GM18909 (cell line): Measurements from ENCODE around the gene KCNQ4.

ENCODE experiments used
- ATAC-seq: cut with Tn5 transposase; IDR thresholded peaks from one replicate; pipeline ENCODE4 v1.9.1; 2021; ENCODE audit warnings: mild to moderate bottlenecking; ENCODE audit not compliant: unreplicated experiment, poor library complexity

KCNQ4 gene

DNA sequence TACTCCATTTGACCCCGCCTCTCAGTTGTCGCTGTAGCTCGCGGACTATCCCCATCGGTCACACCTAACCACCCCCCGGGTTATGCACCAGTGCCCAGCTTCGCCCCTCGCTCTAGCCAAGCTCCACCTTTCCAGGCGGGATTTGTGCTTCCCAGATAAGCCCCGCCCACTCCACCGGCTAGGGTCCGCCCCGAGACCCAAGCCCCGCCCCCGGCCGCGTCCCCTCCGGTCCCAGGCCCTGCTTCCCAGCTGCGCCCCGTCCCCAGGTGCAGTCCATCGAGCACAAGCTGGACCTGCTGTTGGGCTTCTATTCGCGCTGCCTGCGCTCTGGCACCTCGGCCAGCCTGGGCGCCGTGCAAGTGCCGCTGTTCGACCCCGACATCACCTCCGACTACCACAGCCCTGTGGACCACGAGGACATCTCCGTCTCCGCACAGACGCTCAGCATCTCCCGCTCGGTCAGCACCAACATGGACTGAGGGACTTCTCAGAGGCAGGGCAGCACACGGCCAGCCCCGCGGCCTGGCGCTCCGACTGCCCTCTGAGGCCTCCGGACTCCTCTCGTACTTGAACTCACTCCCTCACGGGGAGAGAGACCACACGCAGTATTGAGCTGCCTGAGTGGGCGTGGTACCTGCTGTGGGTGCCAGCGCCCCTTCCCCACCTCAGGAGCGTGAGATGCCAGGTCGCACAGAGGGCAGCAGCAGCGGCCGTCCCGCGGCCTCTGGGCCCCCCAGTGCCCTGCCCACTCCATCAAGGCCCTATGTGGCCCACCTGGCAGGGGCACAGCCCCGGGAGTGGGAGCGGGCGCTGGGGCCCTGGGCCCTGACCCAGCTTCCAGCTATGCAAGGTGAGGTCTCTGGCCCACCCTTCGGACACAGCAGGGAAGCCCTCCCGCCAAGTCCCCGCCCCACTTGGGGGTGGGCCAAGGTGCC is 54.7 kb downstream of the KCNQ4 start:
- ATAC-seq, result no peak

DNA sequence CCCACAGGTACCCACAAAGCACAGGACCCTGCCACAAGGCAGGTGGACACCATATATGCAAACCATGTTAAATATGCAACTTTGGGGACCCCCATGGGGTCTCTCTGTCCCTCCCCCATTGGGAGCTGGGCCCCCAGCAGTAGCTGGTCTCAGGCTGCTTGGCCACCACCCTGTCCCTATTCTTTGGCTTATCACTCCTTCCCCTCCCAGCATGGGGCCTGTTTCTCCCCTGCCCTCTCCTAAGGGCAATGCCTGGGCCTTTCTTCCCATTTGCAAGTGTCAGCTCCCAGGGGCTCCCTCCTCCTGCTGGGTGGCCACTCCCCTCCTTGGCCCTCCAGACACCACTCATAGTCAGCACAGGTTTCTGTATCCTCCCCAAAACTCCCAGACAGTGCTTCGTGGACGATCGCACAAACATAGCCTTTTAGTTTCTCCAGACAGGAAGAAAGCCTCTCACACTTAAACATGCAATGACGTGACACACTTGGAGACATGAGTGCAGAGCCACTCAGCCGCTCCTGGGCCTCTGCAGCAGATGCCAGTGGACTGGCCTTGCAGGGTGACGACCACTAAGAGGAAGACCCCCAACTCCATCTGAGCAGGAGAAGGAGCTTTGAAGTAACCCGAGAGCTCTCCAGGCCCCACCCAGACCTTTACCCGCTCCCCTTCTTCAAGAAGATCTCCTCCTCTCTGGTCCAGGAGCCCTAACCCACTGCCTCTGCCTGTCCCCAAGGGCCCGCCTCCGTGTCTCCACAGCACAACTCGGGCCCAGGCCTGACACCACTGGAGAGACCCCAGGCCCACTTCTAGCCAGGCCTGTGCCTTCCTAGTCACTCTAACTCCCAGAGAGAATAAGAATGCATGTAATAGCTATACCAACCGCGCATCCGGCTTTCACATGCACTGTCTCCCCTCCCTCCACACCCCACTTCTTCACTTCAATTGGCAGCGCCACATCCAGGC is 55.7 kb downstream of the KCNQ4 start:
- no peak for ATAC-seq

DNA sequence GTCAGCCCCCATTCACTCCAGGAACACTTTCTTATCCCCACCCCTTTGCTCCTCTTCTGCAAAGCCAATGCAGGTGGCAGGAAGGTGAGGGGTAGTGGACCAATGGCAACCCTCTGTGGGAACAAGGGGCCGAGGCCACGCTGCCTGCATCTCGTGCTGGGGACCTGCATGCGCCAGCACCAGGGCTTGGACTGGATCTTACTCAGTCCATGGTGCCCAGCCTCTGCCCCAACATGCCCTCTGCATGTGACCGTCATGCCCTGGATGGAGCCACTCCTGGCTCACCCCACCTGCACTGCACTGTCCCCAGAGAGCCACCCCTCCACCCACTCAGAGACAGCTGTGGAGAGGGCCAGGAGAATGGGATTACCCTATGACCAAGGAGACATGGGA is 56.4 kb downstream of the KCNQ4 start:
- ATAC-seq, result no peak

DNA sequence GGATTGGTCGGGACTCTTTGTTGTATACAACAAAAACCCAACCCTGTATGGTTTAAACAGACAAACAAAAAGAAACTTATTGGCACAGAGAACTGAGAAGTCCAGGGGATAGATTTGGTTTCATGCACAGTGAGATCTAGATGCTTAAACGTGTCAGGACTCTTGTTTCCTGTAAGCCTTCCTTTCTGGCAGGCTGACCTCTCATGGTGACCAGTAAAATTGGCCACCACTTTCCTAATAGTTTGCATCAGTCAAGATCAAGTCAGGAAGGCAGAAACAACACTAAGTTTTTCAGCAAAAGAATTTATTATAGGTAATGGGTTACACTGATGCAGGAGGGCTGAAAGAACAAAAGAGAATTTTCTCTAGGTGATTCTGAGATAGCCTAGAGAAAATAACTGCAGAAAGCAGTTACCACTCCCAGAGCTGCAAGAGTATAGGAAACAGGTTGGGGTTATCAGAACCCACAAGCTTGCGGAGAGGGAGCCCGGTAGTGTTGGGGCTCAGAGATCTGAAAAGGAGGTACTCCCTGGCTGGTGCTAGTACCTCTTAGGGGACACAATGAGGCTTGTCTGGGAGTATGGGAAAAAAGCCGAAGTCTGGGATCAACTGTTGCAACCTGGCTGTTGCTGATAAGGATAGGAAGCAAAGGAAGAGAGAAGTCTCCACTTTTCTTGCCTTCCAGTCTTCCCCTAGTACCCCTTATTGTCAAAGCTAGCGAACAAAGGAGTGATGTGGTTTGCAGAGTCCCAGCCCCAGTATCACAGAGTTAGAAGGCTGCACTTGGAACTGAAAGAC is 57.1 kb downstream of the KCNQ4 start:
- no peak for ATAC-seq

DNA sequence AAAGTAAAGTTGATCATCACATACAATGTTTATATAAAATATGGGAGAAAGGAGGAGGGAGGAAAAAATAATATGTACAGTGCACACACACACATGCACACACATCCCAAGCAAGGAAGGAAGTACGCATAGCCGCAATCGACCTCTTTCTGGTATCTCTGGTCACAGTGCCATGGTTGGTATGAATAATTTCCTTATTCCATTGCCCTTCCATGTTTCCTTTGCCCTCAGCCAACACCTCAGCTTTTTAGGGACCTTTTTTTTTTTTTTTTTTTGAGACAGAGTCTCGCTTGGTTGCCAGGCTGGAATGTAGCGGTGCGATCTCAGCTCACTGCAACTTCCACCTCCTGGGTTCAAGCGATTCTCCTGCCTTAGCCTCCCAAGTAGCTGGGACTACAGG is 58.0 kb downstream of the KCNQ4 start:
- no peak for ATAC-seq

DNA sequence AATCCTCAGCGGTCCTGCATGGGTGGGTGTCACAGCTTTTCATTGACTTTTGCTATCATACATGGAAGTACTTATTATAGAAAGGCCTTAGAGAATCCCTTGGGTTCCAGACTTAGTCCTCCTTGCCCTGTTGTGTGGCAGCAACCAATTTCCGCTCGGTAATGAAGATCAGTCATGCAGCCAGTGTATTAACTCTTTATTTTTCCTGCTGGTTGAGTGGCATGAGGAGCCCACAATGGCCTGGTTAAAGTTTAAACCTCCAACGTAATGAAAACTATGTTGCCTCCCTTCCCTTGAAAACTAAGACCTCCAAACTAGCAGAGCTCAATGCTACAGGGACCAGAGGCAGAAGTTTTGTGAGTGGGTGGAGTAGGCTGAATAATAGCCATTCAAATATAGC is 58.6 kb downstream of the KCNQ4 start:
- ATAC-seq, result no peak

DNA sequence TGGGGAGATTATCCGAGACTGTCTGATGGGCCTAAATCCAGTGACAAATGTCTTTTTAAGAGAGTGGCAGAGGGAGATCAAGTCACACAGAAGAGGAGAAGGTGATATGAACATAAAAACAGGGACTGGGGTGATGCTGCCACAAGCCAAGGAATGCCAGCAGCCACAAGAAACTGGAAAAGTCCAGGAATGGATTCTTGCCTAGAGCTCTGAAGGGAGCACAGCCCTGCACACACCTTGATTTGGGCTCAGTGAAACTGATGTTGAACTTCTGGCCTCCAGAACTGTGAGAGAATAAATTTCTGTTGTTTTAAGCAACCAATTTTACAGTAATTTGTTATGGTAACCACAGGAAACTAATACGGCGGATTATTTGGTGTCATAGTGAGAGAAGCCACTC is 59.1 kb downstream of the KCNQ4 start:
- no peak for ATAC-seq

DNA sequence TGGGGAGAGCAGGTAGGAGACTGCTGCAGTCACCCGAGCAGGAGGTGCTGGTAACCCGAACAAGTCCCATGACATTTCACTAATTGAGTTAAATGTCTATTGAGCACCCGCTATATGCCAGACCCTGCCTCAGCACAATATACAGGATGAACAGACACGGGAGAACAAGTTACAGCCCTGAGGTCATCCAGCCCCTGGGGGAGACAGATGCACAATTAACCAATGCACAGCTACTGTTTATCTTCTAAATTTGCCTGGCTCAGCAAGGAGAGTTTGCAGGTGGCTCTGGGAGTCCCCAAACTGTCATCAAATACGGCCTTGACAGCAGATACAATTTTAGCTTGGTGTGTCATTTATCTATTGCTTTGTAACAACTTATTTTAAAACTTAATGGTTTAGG is 60.5 kb downstream of the KCNQ4 start:
- no peak for ATAC-seq

DNA sequence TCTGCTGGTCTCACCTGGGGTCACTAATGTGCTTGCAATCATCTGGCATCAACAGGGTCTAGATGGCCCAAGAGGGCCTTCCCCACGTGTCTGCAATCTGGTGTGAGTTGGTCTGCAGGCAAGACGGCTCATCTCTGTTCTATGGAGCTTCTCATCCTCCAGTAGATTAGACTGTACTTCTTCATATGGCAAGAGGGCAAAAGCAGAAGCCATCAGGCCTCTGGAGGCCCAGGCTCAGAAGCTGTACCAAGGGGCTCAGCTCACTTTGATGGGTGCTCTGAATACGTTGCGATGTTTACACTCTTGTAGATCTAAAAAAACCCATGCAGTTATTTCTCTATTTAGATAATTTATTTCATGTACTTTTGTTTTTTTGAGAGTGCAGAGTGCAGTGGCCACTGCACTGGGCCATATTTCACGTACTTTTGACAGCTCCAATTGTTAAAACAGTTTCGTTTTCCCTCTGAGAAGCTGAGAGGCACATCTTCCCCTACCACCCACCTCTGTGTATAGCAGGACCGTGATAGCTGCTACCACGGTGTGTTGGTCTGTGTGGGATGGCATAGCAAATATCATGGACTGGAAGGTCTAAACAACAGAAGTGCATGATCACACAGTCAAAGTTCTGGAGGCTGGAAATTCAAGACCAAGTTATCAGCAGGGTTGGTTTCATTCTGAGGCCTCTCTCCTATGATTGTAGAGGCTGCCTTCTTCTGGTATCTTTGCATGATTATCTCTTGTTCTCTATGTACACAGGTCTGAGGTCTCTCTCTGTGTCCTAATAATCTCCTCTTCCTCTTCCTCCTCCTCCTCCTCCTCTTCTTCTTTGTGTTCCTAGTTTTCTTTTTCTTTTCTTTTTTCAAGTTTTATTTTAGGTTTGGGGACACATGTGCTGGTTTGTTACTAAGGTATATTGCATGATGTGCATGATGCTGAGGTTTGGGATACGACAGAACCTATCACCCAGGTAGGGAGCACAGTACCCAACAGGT is 61.6 kb downstream of the KCNQ4 start:
- ATAC-seq, result no peak

DNA sequence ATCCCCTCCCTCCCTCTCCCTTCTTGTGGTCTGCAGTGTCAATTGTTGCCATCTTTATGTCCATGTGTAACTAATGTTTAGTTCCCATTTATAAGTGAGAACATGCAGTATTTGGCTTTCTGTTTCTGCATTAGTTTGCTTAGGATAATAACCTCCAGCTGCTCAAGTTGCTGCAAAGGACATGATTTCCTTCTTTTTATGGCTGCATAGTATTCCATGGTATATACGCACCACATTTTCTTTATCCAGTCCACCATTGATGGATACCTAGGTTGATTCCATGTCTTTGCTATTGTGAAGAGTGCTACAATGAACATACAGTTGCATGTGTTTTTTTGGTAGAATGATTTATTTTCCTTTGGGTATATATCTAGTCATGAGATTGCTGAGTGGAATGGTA is 62.3 kb downstream of the KCNQ4 start:
- no peak for ATAC-seq

DNA sequence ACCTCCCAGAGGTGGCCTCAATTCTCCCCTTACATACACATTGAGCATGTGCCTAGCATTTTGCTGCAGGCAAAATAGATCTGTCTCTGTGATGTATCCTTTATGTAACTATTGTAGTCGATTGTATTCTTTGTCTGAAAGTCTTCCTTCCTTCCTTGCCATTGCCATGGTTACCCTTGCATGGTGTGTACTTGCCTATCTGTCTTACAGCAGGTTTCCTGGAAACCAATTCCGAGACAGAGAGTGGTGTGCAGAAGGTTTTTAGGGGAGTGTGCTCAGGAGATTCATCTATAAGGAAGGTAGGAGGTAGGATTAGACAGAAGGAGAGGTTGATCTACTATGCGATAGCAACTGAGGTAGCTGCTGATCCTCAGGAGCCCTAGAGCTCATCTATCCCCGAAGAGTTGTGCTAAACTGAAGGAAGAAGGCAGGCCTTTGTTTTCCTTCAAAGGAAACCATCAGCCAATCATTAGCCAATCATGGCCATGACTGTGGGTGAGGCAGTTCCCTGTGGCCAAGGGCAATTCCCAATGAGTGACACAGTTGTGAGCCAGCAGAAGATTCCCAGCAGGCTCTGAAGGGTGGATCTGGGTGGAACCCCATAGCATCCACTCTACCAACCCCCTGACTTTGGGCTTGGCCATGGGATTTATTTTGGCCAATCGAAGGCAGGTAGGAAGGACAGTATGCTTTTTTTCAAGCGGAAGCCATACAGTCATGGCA is 63.6 kb downstream of the KCNQ4 start:
- ATAC-seq, result no peak

DNA sequence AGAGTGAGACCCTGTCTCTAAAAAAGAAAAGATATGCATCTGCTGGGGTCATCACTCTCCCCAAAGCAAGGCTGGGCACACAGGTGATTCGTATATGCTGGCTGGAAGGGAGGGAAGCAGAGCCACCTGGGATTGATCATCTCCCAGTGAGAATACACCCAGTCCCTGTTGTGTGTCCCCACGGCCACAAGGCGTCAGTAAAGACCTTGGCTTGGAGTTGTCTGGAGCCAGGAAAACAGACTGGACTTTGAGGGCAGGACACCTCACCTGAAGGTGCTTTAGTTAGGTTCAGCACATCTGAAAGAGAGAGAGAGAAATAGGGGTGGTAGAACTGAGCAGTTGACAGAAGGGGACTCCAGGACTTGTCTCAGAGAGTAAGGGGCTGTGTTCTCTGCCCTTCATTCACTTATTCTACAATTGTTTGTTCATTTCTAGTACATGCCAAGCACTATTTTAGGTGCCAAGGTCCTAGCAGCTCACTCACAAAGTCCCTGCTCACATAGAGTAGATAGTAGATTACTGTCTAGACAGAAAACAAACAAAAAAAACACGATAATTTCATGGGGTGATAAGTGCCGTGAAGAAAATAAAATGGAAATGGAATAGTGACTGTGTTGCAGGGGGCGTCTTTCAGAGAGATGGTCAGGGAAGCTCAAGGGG is 65.1 kb downstream of the KCNQ4 start:
- ATAC-seq, result no peak

DNA sequence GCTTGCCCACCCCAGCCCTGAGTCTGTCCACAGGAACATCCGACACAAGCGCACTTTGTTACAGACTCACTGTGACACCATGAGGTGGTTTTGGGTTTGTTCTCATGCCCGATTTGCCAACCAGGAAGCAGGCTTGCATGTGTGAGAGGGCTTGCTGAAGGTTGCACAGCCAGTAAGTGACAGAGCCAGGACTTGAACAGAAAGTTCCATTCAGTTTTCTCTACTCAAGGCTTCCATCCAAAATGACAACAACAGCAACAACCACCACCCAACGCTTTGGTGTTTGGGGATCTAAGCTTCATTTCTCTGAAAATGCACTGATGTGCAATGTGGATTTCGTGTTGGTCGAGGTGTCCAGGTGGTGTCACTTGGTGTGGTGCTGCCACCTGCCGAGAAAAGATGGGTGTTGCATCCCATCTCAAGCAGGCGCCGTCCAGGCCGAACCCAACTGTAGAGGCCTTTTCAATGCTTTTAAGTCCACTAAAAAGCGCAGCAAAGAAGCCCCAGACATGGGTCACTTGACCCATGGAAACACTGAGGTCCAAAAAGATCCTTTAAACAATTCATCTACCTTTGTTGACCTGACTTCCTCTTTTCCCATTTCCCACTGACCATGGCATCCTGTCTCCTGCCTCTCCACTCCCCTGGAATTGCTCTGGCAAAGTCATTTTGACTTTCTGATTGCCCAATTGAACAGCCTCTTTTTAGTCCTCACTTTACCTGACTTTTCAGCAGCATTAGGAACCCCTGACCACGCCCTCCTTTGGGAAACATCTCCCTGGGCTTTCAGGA is 66.4 kb downstream of the KCNQ4 start:
- peak; percentile 63 for ATAC-seq

DNA sequence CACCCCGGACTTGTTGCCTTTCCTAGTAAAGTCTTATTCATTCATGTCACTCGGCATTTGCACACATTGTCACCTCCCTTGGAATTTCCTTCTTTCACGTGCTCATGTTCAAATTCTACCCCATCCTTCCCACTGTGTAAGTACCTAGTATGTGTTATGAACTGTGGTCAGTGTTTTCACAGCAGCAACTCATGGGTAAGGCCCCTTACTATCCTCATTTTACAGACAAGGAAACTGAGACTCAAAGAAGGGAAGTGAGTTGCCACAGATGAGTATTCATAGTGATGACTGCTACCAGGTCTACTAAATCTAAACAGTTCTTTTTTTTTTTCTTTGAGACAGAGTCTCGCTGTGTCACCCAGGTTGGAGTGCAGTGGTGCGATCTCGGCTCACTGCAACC is 68.1 kb downstream of the KCNQ4 start:
- ATAC-seq, result no peak

DNA sequence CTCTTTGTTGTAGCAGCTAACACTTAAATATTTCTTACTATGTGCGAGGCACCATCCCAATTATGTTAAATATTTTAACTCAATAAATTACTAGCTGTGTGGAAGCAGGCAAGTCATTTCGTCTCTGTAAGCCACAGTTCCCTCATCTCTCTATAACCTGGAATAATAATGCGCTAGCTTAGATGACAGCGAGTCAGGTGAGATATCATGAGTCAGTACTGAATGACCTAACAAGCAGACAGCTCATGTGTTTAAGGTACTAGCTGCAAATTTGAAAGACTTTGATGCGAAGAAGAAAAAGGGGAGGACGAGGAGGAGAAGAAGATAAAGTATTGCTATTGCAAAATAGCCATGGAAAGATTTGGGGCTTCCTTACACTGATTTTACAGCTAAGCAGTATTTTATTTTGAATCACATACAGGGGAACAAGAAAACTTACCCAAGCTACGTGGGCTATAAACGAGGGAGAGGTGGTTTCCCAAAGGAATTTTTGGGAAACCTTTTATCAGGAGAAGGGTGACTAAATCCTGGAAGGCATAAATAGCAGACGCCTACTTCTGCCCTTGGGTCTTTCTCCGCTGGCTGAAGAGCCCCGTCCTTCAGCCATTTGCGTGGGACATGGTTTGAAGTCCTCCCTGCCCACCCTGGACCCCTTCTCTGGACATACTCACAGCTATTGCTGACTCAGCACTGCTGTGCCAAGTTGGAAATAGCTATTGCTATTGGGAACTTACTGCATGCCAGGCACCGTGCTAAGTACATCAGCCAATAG is 69.7 kb downstream of the KCNQ4 start:
- no peak for ATAC-seq

DNA sequence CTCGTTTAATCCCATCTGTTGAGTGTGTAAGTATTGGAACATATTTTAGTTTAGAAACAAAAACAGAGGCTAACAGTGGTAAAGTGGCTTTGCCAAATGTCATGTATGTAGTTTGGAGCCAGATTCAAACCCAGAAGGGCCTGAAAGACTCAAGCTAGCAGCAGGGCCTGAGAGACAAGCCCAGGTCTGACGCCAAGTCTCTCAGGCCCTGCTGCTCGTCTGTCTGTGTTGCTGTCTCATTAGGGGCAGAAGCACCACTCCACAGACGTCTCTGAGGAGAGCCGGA is 70.2 kb downstream of the KCNQ4 start:
- ATAC-seq, result no peak

DNA sequence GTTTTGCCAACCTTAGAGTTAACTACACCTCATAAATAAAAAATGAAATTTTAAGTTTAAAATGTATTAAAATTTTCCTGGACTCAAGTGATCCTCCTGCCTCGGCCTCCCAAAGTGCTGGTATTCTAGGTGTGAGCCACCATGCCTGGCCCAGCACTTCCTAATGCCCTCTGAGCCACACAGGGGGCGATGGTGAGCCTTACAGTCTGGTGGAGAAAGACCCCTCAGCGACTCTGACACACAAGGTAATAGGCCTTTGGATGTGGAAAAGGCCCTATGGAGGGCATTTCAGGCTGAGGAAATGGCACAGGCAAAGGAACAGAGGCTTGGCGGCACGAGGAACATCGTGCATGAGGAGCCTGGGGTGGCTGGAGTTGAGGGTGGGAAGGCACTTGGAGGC is 71.9 kb downstream of the KCNQ4 start:
- ATAC-seq, result no peak
